GM21576 (cell line): ENCODE data around the gene SCFD2.

Source experiments
- ATAC-seq: cut with Tn5 transposase; IDR thresholded peaks from one replicate; pipeline ENCODE4 v1.9.1; 2021; ENCODE audit warnings: mild to moderate bottlenecking, moderate library complexity; ENCODE audit not compliant: unreplicated experiment

Gene SCFD2

GRCh38 chr4:53118676-53119075 is 247.2 kb downstream of the SCFD2 start:
- ATAC-seq, result no peak

DNA sequence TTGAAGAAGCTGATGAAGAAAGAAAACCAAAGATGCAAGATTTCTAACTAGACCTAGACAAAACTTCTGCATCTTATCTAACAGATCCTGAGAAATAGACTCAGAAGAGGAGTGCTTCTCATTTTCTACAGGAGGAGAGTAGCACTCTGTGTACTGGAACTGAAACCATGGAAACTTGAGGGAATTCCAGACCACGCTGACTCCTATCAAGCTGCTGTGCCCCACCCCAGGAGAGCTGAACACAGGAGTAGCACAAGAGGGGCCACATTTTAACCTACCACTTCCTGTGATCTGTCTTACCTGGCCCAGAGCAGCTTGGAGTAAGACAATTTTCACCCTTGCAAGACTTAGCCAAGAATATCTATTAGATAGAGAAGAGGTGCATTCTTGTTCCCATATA is 248.9 kb downstream of the SCFD2 start:
- no peak for ATAC-seq

DNA sequence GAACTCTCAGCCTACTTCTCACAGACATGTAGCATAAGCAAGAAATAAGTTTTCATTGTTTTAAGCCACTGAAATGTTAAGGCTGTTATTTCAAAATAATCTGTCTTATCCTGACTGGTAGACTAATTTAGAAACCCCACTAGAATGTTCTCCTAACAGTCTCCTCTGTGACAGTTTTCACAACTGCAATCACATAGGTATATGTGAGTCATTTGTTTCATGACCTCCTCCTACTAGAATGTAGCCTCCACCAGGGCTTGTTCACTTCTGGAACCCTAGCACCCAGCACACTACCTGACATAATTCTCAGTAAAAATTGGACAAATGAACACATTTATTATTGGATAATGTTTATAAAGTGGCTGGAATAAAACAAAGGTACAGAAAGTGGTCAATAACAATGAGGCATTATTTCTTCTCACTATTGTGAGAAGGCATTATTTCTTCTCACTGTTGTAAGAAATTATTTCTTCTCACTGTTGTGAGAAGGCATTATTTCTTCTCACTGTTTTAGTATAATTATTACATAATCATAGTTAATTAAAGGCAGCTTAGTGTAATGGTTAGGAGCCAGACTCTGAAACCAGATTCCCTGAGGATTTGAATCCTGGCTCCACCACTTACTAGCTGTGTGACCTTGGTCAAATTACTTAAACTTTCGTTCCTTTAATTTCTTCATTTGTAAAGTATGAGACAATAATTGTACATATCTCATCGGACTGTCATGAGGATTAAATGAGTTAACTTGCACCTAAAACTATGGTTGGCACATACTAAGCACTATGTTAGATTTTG is 252.2 kb downstream of the SCFD2 start:
- ATAC-seq, result peak; percentile 82

DNA sequence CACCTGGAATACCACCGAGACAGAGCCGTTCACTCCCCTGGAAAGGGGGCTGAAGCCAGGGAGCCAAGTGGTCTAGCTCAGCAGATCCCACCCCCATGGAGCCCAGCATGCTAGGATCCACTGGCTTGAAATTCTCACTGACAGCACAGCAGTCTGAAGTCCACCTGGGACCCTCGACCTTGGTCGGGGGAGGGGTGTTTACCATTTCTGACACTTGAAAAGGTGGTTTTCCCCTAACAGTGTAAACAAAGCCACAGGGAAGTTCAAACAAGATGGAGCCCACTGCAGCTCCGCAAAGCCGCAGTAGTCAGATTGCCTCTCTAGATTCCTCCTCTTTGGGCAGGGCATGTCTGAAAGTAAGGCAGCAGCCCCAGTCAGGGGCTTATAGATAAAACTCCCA is 260.5 kb downstream of the SCFD2 start:
- no peak for ATAC-seq

GRCh38 chr4:53103481-53103880 is 262.4 kb downstream of the SCFD2 start:
- ATAC-seq, result no peak

DNA sequence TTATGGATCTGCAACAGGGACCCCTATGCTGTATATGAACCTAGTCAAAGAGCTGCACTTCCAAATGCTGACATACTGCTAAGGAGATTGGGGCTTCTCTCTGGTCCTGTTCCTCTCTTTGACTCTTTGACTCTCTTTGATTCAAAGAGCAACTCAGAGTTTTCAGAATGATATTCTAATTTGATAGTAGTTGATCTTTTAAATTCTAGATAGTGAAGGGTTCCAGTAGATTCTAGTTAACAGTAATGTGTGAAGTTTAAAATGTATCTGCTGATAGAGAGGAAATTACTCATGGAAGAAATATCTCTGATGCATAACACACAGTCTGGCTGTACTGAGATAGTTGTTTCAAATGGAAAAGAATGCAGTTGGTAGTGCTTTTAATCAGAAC is 264.7 kb downstream of the SCFD2 start:
- ATAC-seq, result no peak

DNA sequence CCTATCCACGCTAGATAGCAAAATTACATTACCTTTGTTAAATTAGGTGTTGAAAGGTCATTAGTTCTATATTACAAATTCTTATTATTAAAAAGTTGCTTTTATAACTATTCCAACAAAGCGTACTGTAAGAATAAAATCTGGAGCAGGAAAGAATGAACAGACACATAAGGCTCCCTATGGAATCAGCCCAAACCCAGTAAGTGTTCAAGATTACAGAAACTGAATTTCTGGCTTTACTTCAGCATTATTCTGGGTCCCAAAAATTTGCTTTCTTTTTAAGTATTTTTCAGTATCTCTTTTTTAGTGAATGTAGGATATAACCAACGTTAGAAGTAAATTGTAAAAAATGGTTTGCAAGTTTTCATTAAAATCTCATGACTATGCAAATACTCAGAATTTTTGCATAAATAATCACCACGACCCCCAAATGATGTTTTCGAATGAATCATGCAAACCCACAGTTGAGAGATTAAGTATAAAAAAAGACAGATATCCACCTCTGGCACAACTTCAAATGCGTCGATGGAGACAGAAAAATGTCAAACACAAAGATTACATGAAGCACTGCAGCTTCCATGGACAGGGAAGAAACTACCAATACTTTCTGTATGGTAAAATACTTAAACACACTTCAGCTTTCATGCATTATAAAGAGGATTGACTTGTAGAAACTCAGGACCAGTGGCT is 265.2 kb downstream of the SCFD2 start:
- no peak for ATAC-seq

DNA sequence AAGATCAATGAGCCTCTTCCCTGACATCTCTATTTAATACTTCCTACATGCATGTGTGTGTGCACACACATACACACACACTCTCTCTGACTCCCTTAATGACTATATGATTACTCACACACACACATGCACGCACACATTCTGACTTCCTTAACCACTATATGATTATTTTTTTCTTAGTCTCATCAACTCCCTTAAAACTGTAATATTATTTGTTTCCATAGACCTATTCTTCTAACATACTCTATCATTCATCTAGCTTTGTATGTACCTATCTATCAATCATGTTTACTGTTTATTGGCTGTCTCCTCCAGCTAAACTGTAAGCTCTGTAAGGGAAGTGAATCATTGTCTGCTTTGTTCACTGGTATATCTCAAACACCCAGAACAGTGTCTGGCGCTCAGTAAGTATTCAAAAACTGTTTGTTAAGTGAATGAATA is 267.2 kb downstream of the SCFD2 start:
- ATAC-seq, result no peak

DNA sequence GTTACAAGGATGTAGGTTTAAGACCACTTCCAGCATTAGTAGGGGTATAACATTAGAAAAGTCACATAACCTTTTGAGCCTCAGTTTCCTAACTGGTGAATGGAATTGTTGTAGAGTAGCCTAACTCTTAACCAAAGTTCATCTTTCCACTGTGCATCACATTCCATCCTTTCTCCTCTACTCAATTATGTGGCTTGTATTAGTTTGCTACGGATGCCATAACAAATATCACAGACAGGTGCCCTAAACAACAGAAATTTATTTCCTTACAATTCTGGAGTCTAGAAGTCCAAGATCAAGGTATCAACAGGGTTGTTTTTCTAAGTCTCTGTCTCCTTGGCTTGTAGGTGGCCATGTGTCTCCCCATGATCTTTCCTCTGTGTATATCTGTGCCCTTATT is 271.8 kb downstream of the SCFD2 start:
- ATAC-seq, result no peak

DNA sequence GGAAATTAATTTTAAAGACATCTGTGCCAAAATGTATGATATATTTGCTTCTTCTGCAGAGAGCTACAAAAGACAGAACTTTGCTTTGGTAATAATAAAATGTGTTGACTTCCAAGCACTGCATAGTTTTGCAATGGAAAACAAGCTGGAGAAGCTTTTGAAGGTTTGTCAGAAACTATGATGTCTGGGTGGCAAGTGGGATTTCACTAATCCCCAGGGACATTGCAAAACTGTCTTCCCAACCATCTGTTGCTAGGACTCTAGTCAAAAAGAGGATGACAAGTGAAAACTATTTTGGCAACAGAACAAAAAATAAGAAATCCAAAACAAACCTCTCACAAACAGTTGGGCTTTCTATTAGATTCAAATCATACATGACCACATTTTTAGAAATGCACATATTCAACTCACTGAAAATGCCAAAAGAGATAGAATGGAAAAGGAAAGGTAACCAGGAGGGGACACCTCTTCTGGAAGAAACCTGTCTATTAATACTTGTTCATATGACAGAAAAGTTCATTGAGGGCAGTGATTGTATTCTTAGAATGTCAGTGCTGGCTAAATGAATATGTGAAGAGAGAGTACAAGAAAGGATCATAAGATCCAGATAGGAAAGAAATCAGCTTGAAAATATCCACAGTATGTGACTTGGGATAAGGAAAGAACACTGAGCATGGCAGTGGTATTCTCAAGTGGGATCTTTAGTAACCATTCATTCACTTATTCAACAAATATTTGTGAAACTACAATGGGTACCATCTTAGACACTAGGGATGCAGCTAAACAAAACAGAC is 275.7 kb downstream of the SCFD2 start:
- ATAC-seq, result no peak

GRCh38 chr4:53088152-53088551 is 277.7 kb downstream of the SCFD2 start:
- ATAC-seq, result no peak

GRCh38 chr4:53076374-53076958 is 289.4 kb downstream of the SCFD2 start:
- no peak for ATAC-seq

DNA sequence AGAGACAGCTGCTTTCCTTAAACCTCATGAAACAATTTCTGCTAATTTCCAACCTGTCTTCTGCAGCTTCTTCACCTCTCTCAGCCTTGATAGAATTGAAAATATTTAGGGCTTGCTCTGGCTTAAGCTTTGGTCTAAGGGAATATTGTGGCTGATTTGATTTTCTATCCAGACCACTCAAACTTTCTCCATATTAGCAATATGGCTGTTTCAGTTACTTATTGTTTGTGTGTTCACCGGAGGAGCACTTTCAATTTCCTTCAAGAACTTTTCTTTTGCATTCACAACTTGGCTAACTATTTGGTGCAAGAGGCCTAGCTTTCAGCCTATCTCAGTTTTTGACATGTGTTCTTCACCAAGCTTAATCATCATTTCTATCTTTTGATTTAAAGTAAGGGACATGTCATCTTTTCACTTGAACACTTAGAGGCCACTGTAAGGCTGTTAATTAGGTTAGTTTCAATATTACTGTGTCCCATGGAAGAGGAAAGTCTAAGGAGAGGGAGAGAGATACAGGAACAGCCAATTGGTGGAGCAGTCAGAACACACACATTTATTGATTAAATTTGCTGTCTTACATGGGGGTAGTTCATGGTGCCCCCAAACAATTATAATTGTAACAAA is 290.6 kb downstream of the SCFD2 start:
- no peak for ATAC-seq

DNA sequence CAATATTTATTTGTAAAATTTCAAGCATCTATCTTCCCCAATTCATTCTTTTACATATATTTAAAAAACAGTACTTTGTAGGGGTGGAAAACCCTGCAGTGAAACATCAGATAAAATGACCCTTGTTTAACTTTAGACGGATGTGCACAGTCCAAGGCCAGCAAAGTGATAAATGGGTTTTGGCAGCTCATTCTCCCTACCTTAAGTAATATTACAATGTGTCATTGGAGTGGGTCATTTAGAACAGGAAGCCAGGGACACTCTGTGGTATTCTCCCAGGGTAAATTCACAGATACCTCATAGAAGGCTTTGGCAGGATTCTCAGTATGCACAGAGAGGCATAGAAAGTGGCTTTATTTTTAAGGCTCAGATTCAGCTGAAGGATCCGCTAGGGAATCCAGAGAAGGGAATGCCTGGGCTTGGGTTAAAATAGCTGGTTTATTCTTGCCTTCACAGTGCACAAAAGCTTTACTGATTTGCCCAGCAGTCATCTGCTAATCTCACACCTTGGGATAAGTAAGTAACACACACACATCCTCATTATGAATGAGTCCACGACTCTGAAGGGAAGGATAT is 297.0 kb downstream of the SCFD2 start:
- ATAC-seq, result no peak

- no peak for ATAC-seq
Measured at GRCh38 chr4:53067125-53067802, 298.6 kb downstream of the SCFD2 start.

- ATAC-seq, result no peak
Measured at GRCh38 chr4:53066155-53066554, 299.7 kb downstream of the SCFD2 start.

DNA sequence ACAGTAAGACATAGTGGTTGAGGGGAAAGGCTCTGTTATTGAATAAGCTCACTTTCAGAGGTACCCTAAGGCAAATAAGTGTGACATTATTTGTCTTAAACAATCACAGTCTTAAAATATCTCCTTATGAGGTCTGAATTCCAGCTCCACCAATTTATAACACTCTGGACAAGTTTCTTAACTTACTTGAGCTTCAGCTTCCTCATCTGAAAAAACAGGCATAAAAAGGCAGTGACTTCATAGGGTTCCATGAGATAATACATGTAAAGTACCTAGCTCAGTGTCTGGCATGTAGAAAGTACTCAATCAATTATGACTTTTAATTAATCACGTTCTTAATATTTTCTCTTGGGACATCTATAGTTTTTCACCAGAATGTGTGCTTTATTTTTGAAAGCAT is 301.3 kb downstream of the SCFD2 start:
- no peak for ATAC-seq

GRCh38 chr4:53061091-53061850 is 304.6 kb downstream of the SCFD2 start:
- ATAC-seq, result no peak

DNA sequence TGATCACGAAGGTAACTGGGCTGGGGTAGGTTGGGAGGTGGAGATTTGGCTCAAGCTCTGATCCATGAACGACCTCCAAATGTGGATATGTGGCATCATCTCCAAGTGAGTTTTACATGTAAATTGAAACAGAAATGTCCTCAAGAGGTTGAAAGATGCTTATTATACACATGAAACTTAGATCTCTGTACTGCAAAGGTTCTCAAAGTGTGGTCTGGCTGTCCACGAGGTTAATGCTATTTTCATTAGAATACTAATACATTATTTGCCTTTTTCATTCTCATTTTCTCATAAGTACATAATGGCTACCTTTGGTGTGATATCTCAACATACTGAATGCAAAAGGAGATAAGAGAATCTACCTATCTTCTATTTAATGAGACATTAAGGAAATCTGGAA is 305.6 kb downstream of the SCFD2 start:
- ATAC-seq, result no peak
